Suppressor macrophage (primary cell): ENCODE results near the gene CPEB4.

Experiments
- DNase-seq, 4 experiments: peaks; one replicate each; pipeline ENCODE4 v3.0.0-alpha.2; 2020 to 2022

The CPEB4 gene

DNA sequence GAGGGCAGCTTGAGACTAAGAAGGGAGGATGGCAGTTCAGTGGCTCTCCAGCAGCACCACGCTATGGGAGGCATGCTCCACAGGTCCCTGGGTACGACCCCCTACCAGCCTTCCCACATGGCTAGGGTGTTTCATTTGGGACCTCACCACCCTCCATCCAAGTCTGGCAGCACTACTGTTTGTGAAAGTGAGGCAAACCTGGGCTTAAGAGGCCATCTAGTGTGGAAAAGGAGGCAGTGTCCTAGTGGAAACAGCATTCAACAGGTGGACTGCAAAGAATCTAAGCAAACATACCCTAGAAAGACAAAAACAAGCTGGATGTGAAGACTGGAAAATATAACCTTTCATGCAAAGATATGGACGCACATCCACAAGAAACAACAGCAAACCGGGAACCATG lies 96.1 kb downstream of the CPEB4 start:
- no peak for DNase-seq

DNA sequence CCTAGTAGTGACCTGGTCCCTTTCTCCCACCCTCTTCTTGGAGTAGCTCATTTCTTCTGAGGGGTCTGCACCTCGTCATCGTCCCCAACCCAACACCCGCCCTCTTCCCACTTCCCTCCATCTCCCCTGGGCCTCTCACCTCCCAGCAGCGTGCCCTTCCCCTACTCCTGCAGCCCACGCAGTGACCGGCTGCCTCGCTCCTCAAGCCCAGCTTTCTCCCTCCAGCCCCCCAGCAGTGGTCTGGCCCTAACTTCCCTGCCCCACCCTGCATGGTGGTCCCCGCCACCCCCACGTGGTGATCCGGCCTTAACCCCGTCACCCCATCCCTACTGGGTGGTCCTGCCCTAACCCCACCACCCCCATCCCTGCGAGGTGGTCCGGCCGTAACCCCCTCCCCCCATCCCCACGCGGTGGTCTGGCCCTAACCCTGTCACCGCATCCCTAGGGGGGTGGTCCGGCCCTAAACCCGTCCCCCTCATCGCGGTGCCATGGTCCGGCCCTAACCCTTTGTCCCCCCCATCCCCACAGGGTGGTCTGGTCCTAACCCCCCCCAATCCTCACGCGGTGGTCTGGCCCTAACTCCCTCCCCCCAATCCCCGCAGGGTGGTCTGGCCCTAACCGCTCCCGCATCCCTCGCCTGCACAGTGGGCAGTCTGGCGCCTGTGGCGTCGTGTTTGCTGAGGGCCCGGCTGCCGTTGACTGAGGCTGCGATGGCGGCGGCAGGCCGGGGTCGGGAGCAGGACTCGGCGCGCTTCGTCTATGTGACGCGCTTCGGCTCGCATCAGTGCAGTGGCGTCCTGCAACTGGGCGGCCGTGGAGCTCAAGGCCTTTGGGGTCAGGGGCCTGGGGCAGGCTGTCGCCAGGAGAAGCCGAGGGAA lies 100.6 kb downstream of the CPEB4 start, which contains the start of gene C5orf47:
TSS of gene C5orf47 (plus strand) at position 617 of the 878 bp plus-strand sequence. CDS start at position 711, 94 bp downstream.
- no peak for DNase-seq

DNA sequence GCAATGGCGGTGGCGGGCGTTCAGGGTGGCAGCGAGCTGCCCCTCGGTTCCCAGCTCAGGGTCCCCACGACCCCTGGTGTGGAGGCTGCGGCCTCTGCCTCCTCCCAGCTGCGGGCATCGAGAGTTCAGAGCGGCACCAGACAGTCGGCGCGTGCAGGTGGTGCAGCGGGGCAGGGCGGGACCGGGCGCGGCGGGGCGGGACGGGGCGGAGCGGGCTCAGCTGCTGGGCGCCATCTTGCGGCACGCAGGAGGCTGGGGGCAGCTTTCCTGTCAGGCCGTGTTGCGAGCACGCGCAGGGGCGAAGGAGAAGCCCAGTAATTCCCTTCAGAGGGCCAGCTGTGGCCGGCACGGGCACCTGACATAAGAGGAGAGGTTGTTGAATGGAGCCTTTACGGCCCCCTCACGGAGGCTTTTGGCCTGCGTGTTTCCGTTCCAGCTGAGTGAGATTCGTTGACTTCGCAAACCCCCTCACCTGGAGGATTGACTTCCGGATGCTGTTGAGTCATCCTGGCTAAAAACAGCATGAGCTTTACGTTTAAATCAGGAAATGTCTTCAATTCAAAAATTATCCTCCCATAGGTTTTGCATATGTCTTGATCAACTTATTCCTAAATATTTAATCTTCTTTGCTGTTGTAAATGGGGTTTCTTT lies 101.4 kb downstream of the CPEB4 start:
- no peak for DNase-seq

DNA sequence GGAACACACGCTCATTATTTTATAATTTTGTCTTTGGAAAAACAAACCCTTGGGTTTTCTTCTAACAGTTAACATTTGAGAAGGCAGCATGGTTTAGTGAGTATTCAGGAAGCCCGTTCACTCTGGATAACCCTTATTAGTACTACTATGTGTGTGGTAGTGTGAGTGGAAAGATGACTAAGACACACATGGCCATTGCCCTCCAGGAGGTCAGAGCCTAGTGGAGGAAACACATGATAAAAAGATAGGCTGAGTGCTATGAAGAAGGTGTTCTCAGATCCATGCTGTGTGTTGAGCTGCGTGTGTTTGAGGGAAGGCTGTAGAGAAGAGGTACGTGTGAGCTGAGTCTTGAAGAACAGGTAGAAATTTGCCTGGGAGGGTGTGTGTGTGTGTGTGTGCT lies 109.2 kb downstream of the CPEB4 start:
- no peak for DNase-seq

DNA sequence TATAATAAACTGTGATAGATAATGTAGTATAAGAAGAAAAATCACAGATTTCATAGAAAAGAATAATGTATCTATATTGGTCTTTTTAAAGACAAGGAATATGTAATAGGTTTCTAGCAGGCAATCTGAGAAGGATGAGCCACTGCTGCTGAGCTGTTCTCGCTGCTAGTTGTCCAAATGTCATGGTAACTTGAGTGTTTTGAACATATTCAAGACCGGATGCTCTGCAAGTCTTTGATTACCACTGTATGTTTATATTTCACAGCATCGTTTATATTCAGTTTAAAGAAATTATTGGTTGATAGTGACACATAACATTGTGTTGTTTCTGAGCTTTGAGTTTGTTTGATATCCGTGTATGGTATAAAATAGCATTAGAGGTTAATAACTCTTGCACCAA lies 110.4 kb downstream of the CPEB4 start:
- DNase-seq, result no peak

DNA sequence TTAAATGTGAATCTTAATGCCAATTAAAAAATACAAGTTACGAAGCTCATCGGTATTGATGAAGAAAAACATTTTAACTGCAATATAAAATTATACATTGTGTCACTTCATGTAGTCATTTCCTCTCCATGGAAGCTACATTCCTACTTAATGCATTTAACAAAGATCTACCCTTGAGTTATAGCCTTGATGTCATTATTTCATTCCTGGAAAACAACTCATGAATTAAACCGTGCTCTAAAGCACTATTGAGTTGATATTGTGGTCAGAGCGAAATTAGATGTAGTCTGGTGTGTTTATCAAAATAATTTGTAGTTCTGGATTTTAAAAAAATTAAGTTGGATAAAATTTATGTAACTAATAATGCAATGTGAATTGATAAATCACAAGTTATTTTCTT lies 111.9 kb downstream of the CPEB4 start:
- no peak for DNase-seq

DNA sequence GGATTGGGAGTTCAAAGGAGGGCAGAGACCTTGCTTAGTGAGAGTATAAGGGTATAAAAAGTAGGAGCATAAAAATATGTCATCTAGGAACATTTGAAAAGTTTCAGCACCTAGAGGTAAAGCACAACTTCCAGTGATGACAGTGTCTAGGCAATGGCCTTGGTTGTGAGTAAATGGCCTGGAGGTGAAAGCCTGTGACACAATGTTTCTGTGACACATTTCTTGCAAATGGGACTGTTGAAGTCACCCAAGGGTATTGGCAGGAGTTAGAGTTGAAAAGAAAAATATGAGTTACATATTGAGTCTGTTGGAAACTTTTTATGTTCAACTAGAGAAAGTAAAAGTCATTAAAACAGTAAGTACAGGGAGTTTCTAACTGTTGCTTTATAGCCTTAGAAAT lies 115.6 kb downstream of the CPEB4 start:
- DNase-seq, result no peak

DNA sequence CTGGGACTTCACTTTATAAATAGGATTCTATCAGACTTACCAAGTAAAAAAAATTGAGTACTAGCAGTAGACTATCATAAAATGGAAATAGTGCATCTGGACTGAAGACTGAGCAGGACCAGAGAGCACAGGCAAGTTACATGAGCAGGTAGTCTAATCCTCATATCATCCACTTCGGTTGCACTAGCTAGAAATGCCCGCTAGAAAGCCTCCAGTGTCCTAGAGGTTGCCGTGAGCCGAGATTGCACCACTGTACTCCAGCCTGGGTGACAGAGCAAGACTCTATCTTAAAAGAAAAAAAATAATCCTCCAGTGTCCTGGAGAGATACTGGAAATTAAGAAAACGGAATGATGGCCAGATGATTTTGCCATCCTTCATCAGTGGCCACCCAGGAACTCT lies 120.8 kb downstream of the CPEB4 start:
- no peak for DNase-seq

DNA sequence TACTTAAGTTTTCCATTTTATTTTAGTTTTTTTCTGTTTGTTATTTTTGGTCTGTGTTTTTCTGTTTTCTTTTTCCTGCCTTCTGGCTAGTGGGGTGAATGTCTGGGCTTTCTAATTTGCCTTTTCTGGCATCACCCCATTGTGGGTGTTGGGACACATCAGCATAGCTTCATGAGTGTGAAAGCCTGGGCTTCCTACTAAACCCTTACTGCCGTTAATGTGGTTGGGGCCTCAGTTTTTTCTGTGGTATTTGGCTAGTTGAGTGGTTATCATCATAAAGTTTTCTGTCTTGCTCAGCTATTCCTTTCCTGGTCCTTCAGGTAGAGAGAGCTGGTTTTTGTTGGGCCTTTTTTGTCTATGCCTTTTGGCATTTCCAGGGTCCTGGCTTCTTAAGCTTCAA lies 122.2 kb downstream of the CPEB4 start:
- DNase-seq, result no peak

DNA sequence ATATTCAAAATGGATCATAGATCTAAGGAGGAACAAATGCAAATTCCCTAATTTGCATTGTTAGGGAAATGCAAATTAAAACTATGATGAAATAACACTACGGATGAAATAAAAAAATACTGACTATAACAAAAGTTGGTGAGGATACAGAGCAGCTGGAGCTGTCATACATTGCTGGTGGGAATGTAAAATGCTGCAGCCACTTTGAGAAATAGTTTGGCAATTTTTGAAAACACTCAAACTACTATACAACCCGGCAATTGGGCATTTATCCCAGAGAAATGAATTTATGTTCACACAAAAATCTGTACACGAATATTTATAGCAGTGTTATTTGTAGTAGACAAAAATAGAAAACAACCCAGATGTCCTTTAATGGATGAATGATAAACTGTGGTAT lies 123.3 kb downstream of the CPEB4 start:
- no peak for DNase-seq
